Esophagus squamous epithelium (tissue), 4 donors: Measurements from ENCODE around the gene PRMT1.

ENCODE experiments used
- POLR2A ChIP-seq, 4 donors: fragments of 450-650 bp; IDR thresholded peaks; one replicate each; pipeline ENCODE4 v1.6.1; 2017; ENCODE audit warnings: antibody characterized with exemption in 4 of 4, mild to moderate bottlenecking in 4 of 4, moderate library complexity in 3 of 4
- TF ChIP-seq, protein P1 (sequence below), 6 experiments: fragments of 450-650 bp in 4 of 6; fragments of 200-600 bp in 2 of 6; sonication (generic) in 2 of 6; IDR thresholded peaks; one replicate each; pipeline ENCODE4 v1.5.1; 2016 to 2019; ENCODE audit warnings: antibody characterized with exemption in 6 of 6, mild to moderate bottlenecking in 4 of 6, moderate library complexity in 4 of 6

DNA sequence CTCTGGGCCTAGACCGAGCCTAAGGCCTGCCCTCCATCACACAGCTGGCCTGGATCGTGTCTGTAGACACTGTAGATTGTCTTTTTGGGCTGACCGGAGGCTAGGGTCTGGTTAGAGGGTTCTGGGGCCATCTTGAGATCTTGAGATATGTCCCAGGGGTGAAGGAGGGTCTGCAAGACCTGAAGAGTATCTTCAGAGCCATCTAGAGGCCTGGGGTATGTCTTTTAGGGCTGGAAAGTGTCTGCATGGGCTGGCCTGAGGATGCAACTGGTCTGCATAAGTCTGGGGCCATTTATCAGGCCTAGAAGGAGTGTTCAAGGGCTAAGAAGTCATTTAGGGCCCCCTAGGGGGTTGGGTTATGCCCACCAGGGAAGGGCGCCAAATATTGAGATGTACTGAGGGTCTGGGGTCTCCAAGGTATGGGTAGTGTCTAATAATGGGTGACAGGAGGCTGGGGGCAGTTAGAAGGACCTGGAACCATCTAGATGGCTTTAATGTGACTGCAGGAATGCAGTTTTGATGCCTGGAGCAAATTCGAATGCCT, 34.5 kb upstream of the PRMT1 start:
- TF ChIP-seq, protein P1, sequence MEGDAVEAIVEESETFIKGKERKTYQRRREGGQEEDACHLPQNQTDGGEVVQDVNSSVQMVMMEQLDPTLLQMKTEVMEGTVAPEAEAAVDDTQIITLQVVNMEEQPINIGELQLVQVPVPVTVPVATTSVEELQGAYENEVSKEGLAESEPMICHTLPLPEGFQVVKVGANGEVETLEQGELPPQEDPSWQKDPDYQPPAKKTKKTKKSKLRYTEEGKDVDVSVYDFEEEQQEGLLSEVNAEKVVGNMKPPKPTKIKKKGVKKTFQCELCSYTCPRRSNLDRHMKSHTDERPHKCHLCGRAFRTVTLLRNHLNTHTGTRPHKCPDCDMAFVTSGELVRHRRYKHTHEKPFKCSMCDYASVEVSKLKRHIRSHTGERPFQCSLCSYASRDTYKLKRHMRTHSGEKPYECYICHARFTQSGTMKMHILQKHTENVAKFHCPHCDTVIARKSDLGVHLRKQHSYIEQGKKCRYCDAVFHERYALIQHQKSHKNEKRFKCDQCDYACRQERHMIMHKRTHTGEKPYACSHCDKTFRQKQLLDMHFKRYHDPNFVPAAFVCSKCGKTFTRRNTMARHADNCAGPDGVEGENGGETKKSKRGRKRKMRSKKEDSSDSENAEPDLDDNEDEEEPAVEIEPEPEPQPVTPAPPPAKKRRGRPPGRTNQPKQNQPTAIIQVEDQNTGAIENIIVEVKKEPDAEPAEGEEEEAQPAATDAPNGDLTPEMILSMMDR (IDR thresholded peaks at IDR 0.05), result no peak
- no peak for TF ChIP-seq POLR2A (IDR thresholded peaks at IDR 0.05)
